ELR (cell line): ENCODE measurements around the gene TASP1.
"Not testable (repeated sequence)": the region's sequence is repeated elsewhere in the genome, so short reads cannot be mapped to it uniquely, and the experiment has no call there.

Experiments
- DNase-seq: peaks from one replicate; pipeline ENCODE4 v3.0.0-alpha.2; 2015; ENCODE audit warnings: low read depth

The TASP1 gene

GRCh38 chr20:13493143-13493542, 145.6 kb downstream of the TASP1 start:
- no peak for DNase-seq

GRCh38 chr20:13492001-13492481, 146.7 kb downstream of the TASP1 start:
- DNase-seq, result peak; percentile 13

GRCh38 chr20:13487202-13487601, 151.5 kb downstream of the TASP1 start:
- peak; percentile 5 for DNase-seq

- no peak for DNase-seq
These were observed 152.0 kb downstream of the TASP1 start for GRCh38 chr20:13486694-13487093.

GRCh38 chr20:13485576-13485975, 153.2 kb downstream of the TASP1 start:
- DNase-seq, result no peak

- DNase-seq, result peak; percentile 6
These were observed 153.7 kb downstream of the TASP1 start for GRCh38 chr20:13485019-13485418.

- DNase-seq, result not testable (repeated sequence)
These were observed 155.3 kb downstream of the TASP1 start for GRCh38 chr20:13483472-13483871.

- DNase-seq, result no peak
These were observed 160.4 kb downstream of the TASP1 start for GRCh38 chr20:13478366-13478765.

GRCh38 chr20:13474467-13474866, 164.3 kb downstream of the TASP1 start:
- DNase-seq, result no peak

GRCh38 chr20:13469262-13469661, 169.5 kb downstream of the TASP1 start:
- no peak for DNase-seq

GRCh38 chr20:13468166-13468565, 170.6 kb downstream of the TASP1 start:
- DNase-seq, result no peak

GRCh38 chr20:13464702-13465101, 174.0 kb downstream of the TASP1 start:
- DNase-seq, result peak; percentile 55

- DNase-seq, result no peak
These were observed 176.8 kb downstream of the TASP1 start for GRCh38 chr20:13461849-13462458.

- DNase-seq, result peak; percentile 54
These were observed 179.8 kb downstream of the TASP1 start for GRCh38 chr20:13458860-13459451.

- DNase-seq, result no peak
These were observed 181.2 kb downstream of the TASP1 start for GRCh38 chr20:13457487-13457886.

GRCh38 chr20:13455713-13456112, 183.0 kb downstream of the TASP1 start:
- DNase-seq, result no peak

GRCh38 chr20:13453367-13453766, 185.4 kb downstream of the TASP1 start:
- no peak for DNase-seq

GRCh38 chr20:13452470-13453124, 186.1 kb downstream of the TASP1 start:
- DNase-seq, result no peak

GRCh38 chr20:13449868-13450434, 188.8 kb downstream of the TASP1 start:
- peak; percentile 39 for DNase-seq

GRCh38 chr20:13447385-13448180, 191.1 kb downstream of the TASP1 start:
- DNase-seq, result no peak

- no peak for DNase-seq
These were observed 195.0 kb downstream of the TASP1 start for GRCh38 chr20:13443690-13444089.

- DNase-seq, result no peak
These were observed 195.7 kb downstream of the TASP1 start for GRCh38 chr20:13442986-13443385.
